Type B pancreatic cell (in vitro differentiated cells): Measurements from ENCODE around the gene LURAP1L. TPM values are rescaled to one million over a fixed set of nuclear protein-coding genes. Genes with fewer than 3 reads are reported as not detected.

Experiments used
- DNase-seq: peaks from one replicate; pipeline ENCODE4 v3.0.0; 2021; ENCODE audit warnings: mixed read lengths; ENCODE audit not compliant: unreplicated experiment; ENCODE audit errors: extremely low spot score
- H3K27ac Mint-ChIP-seq: 2 replicates; pipeline ENCODE4 v1.8.0; 2021; ENCODE audit warnings: mild to moderate bottlenecking, mixed read lengths
- H3K27me3 Mint-ChIP-seq: 2 replicates; pipeline ENCODE4 v1.8.0; 2021; ENCODE audit warnings: mixed read lengths
- H3K36me3 Mint-ChIP-seq: 2 replicates; pipeline ENCODE4 v1.8.0; 2021; ENCODE audit warnings: mixed read lengths
- H3K4me1 Mint-ChIP-seq: one replicate; pipeline ENCODE4 v1.8.0; 2021; ENCODE audit warnings: mixed read lengths; ENCODE audit not compliant: unreplicated experiment
- H3K4me3 Mint-ChIP-seq: 2 replicates; pipeline ENCODE4 v1.8.0; 2021; ENCODE audit warnings: mild to moderate bottlenecking, mixed read lengths
- H3K9me3 Mint-ChIP-seq: 2 replicates; pipeline ENCODE4 v1.8.0; 2021; ENCODE audit warnings: mixed read lengths
- total RNA-seq: library from RNA; stranded (reverse); gene quantifications from 2 replicates; pipeline ENCODE4 v1.2.1, GENCODE V29; 2021; ENCODE audit warnings: low replicate concordance
- TF ChIP-seq, protein P1 (sequence below): fragments of 200-600 bp; sonication (generic); conservative IDR thresholded peaks from 2 replicates; pipeline ENCODE4 v1.5.0; 2021; ENCODE audit warnings: antibody characterized with exemption, mild to moderate bottlenecking

Gene LURAP1L
- total RNA-seq, 1 donor from 2014 or later: 8.7 TPM

DNA sequence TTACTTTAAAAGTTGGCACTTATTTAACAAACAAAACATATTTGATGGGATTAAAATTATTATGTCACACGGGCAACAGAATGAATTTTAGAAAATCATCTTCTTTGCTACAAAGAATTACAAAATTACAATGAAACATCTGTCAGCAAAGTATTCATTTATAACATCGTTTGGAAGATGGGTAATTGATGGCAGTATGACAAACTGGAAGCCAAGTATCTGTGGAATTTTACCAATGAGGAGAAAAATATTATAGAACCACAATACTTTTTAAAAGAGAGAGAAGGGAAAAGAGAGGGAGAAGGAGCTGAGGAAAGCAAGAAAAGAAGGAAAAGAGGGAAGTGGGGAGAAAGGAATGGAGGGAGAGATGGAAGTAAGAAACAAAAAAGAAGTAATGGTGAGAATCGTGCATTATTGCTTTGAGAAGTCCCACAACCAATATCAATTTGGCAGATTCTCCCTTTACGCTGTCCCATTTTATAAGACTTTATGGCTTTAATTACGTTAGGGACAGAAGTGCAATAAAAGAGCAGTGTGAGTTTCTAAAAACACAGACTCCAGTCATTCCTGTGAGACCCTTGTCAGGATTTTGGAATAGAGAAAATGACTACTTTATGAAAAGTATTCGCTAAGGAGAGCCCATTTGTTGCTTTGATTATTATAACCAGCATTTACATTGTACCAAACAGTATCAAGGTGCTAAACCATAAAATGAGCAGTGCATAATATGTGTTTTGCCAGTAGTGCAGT is 76.7 kb downstream of the LURAP1L start:
- peaks cover 33% of the 10 kb centered on the region for H3K4me1 Mint-ChIP-seq

DNA sequence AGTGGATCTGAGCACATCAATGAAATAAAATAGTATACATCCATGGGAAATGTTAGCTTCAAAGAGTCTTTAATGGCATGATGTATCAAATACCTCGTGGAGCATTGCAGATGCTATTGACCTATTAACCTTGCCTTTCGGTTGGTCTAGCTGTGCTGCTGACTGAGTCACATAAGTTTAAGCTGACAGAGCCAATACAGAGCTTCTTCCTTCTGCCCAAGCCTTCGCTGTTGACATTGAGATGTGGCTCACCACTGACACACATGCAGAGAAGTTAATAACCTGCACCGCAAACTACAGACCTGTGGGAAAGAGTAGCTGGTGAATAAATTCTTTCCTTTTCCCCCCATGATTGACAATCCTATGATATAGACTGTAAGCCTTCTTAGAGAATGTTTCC is 78.2 kb downstream of the LURAP1L start:
- no peaks in the 10 kb centered on the region for H3K36me3 Mint-ChIP-seq
- H3K4me1 Mint-ChIP-seq: peaks cover 36% of the 10 kb centered on the region
- no peak overlapping the region for H3K4me3 Mint-ChIP-seq
- TF ChIP-seq, protein P1, sequence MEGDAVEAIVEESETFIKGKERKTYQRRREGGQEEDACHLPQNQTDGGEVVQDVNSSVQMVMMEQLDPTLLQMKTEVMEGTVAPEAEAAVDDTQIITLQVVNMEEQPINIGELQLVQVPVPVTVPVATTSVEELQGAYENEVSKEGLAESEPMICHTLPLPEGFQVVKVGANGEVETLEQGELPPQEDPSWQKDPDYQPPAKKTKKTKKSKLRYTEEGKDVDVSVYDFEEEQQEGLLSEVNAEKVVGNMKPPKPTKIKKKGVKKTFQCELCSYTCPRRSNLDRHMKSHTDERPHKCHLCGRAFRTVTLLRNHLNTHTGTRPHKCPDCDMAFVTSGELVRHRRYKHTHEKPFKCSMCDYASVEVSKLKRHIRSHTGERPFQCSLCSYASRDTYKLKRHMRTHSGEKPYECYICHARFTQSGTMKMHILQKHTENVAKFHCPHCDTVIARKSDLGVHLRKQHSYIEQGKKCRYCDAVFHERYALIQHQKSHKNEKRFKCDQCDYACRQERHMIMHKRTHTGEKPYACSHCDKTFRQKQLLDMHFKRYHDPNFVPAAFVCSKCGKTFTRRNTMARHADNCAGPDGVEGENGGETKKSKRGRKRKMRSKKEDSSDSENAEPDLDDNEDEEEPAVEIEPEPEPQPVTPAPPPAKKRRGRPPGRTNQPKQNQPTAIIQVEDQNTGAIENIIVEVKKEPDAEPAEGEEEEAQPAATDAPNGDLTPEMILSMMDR: no peak
- no peaks in the 10 kb centered on the region for H3K27me3 Mint-ChIP-seq
- no peak overlapping the region for H3K27ac Mint-ChIP-seq
- peaks cover 4% of the 10 kb centered on the region for H3K9me3 Mint-ChIP-seq
- DNase-seq: no peak

More for the DNA sequence above, 76.7 kb downstream of the LURAP1L start:
- no peak for DNase-seq
- TF ChIP-seq, protein P1: no peak
- H3K4me3 Mint-ChIP-seq: no peak overlapping the region
- H3K36me3 Mint-ChIP-seq: no peaks in the 10 kb centered on the region
- H3K27ac Mint-ChIP-seq: no peak overlapping the region
- H3K9me3 Mint-ChIP-seq: peaks cover 8% of the 10 kb centered on the region
- H3K27me3 Mint-ChIP-seq: no peaks in the 10 kb centered on the region

DNA sequence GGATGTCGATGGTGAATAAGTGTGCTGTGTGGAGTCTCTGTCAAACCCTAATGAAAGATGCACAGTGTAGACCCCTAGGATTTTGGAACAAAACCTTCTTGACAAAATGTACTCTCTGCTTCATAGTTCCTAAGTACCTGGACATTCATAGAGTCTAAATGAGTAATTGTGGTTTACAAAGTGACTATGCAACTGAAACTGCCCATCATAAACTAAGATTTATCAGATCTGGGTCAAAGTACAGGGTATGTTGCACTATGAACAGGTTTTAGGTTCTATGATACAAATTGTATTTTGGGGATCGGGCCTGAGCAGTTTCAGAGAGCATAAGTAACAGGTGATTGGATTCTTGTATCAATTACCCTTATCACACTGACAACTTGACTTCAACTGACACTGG is 79.4 kb downstream of the LURAP1L start:
- Mint-ChIP-seq H3K36me3 (no peaks in the 10 kb centered on the region), H3K4me3 (no peak overlapping the region), H3K27ac (no peak overlapping the region), H3K4me1 (peaks cover 36% of the 10 kb centered on the region), H3K9me3 (peaks cover 4% of the 10 kb centered on the region), H3K27me3 (no peaks in the 10 kb centered on the region)
- DNase-seq: no peak
- TF ChIP-seq, protein P1: no peak

DNA sequence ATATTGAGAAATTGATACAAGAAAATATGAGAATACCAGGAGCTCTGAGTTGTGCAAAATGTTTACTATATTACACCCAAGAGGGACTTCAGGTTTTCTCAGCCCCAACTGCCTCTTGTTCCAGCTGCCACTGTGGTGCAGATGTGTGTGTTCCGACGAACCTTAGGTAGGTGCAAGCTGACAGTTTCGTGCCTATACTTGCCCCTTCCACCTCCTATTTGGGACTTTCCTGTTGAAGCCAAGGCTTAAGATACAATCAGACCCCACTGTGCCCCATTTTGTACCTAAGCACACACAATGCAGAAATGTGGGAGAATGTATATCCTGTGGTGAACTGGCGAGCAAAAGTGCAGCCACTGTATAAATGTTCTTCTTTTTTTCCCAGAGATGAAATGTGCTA is 80.2 kb downstream of the LURAP1L start:
- no peak for DNase-seq
- Mint-ChIP-seq H3K36me3 (no peaks in the 10 kb centered on the region), H3K9me3 (peaks cover 4% of the 10 kb centered on the region), H3K27ac (no peak overlapping the region), H3K4me3 (no peak overlapping the region), H3K27me3 (no peaks in the 10 kb centered on the region), H3K4me1 (peaks cover 39% of the 10 kb centered on the region)
- TF ChIP-seq, protein P1: no peak

DNA sequence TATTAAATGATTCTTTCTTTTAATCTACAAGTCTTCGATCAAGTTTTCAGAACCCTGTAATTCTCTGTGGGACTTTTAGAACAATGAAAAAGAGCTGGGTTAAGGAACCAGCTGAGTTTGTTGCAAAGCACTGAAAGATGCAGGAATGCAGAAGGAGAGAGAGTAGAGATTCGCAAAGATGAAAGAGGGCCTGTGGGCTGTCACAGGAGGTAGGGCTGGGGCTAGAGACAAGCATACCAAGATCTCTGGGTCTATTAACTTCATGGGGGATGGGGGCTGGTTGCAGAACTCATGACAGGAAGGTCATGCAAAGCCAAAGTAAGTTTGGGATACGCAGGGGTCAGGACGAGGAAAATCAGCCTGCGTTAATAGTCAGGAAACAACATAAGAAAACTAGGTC is 81.8 kb downstream of the LURAP1L start:
- DNase-seq: no peak
- no peak overlapping the region for H3K4me3 Mint-ChIP-seq
- H3K36me3 Mint-ChIP-seq: no peaks in the 10 kb centered on the region
- peaks cover 36% of the 10 kb centered on the region for H3K4me1 Mint-ChIP-seq
- H3K27ac Mint-ChIP-seq: peak overlapping the region; percentile 48
- no peaks in the 10 kb centered on the region for H3K27me3 Mint-ChIP-seq
- H3K9me3 Mint-ChIP-seq: peaks cover 4% of the 10 kb centered on the region
- TF ChIP-seq, protein P1: no peak
